Activated CD8-positive, alpha-beta T cell treated with anti-CD3 and anti-CD28 coated beads for 36 hours (primary cell): Measurements from ENCODE around the gene PAX7. TPM values are rescaled to one million over a fixed set of nuclear protein-coding genes. Genes with fewer than 3 reads are reported as not detected.

Experiments used
- ATAC-seq: fragments of 200-7000 bp; cut with Tn5 transposase; one replicate; pipeline ENCODE4 v1.10.0; 2021; ENCODE audit warnings: mild to moderate bottlenecking, moderate library complexity
- CTCF ChIA-PET: fragments of 350-600 bp; sonication (Branson Sonifier 250); formaldehyde crosslinking; loops from one replicate; lab custom pipeline; 2021; ENCODE audit warnings: antibody characterized with exemption; lab: Charles Lee
- POLR2A ChIA-PET: fragments of 350-600 bp; sonication (Branson Sonifier 250); formaldehyde crosslinking; loops from one replicate; lab custom pipeline; 2021; ENCODE audit warnings: antibody characterized with exemption; lab: Charles Lee
- DNase-seq: peaks from one replicate; pipeline ENCODE4 v3.0.0-alpha.2; 2020
- H3K27ac Mint-ChIP-seq: one replicate; pipeline ENCODE4 v1.8.0; 2021; ENCODE audit warnings: mild to moderate bottlenecking, mixed read lengths
- H3K27me3 Mint-ChIP-seq: one replicate; pipeline ENCODE4 v1.8.0; 2021; ENCODE audit warnings: mixed read lengths
- H3K36me3 Mint-ChIP-seq: one replicate; pipeline ENCODE4 v1.8.0; 2021; ENCODE audit warnings: low read depth, mixed read lengths
- H3K4me1 Mint-ChIP-seq: one replicate; pipeline ENCODE4 v1.8.0; 2021; ENCODE audit warnings: low read depth, mixed read lengths
- H3K4me3 Mint-ChIP-seq: one replicate; pipeline ENCODE4 v1.8.0; 2021; ENCODE audit warnings: mild to moderate bottlenecking, moderate library complexity, mixed read lengths
- H3K9me3 Mint-ChIP-seq: one replicate; pipeline ENCODE4 v1.8.0; 2021; ENCODE audit warnings: mixed read lengths
- CTCF ChIP-seq: fragments of 200-600 bp; IDR thresholded peaks from one replicate; pipeline ENCODE4 v1.8.0; 2022; ENCODE audit warnings: antibody characterized with exemption, mild to moderate bottlenecking
- intact Hi-C: fragments of 100-400 bp; cut with micrococcal nuclease; formaldehyde crosslinking; loops from one replicate; pipeline ENCODE4 v1.10.0; 2022
- total RNA-seq, 2 experiments: library from RNA; stranded (reverse); gene quantifications; one replicate each; pipeline ENCODE4 v1.2.3, GENCODE V29; 2021

The PAX7 gene
- total RNA-seq, 2 experiments from 2014 or later = not detected

- no peak overlapping the region for H3K27ac Mint-ChIP-seq
- DNase-seq = no peak
- H3K27me3 Mint-ChIP-seq = peaks cover 31% of the 10 kb centered on the region
- ChIA-PET CTCF (no interaction called here), POLR2A (no interaction called here)
- TF ChIP-seq CTCF = no peak
- H3K4me1 Mint-ChIP-seq = no peaks in the 10 kb centered on the region
- H3K9me3 Mint-ChIP-seq = no peaks in the 10 kb centered on the region
- ATAC-seq = no peak
- intact Hi-C loops = no loop called here
- H3K4me3 Mint-ChIP-seq = no peak overlapping the region
- no peaks in the 10 kb centered on the region for H3K36me3 Mint-ChIP-seq
Measured at GRCh38 chr1:18773753-18774152, 143.1 kb downstream of the PAX7 start.

DNA sequence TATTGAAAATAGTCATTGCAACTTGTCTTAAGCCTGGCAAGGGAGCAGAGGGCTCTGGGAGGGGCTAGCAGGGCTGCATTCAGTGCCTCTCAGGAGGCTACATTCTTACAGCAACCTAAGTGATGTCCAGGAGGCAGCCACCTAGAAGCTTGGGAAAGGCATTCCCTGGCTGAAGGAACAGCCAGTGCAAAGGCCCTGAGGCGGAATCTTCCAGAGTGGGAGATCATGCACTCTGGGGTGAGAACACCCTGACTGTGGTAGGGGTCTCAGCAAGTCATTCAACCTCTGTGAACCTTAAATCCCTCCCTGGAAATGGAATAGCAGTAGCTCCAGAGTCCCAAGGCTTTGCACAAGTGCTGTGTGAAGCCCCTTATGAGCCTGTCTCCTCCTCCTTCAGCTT, 144.7 kb downstream of the PAX7 start:
- H3K36me3 Mint-ChIP-seq = no peaks in the 10 kb centered on the region
- H3K4me3 Mint-ChIP-seq = no peak overlapping the region
- intact Hi-C loops = no loop called here
- no peak overlapping the region for H3K27ac Mint-ChIP-seq
- H3K4me1 Mint-ChIP-seq = no peaks in the 10 kb centered on the region
- DNase-seq (no peak), ATAC-seq (no peak)
- ChIA-PET CTCF (no interaction called here), POLR2A (no interaction called here)
- TF ChIP-seq CTCF = no peak
- H3K9me3 Mint-ChIP-seq = no peaks in the 10 kb centered on the region
- H3K27me3 Mint-ChIP-seq = peaks cover 29% of the 10 kb centered on the region

DNA sequence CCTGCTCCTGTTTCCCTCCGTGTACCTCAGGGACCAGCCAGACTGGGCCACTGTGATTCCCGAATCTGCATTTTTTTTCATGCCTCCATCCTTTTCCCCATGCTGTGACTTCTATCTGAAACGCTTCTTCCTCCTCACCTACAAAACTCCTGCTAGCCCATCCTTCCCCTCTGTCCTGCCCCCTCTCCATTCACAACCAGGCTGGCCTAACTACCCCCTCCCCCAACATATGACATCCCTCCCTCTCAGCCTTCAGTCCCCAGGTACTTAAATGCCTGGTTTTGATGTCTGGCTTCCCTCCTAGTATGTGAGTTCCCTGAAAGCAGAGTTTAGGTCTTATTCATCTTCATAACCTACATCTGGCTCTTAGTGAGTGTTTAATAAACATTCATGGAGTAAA, 146.1 kb downstream of the PAX7 start:
- Mint-ChIP-seq H3K27ac (no peak overlapping the region), H3K4me1 (no peaks in the 10 kb centered on the region), H3K27me3 (peaks cover 21% of the 10 kb centered on the region), H3K9me3 (no peaks in the 10 kb centered on the region), H3K4me3 (no peak overlapping the region), H3K36me3 (no peaks in the 10 kb centered on the region)
- TF ChIP-seq CTCF = no peak
- CTCF ChIA-PET = no interaction called here
- no peak for DNase-seq
- intact Hi-C loops = no loop called here
- no peak for ATAC-seq
- POLR2A ChIA-PET = no interaction called here

GRCh38 chr1:18778437-18778836, 147.8 kb downstream of the PAX7 start:
- ATAC-seq = no peak
- Mint-ChIP-seq H3K4me1 (no peaks in the 10 kb centered on the region), H3K4me3 (no peak overlapping the region), H3K27ac (no peak overlapping the region), H3K36me3 (no peaks in the 10 kb centered on the region), H3K27me3 (peaks cover 20% of the 10 kb centered on the region), H3K9me3 (no peaks in the 10 kb centered on the region)
- CTCF ChIA-PET = no interaction called here
- intact Hi-C loops = no loop called here
- TF ChIP-seq CTCF = no peak
- no peak for DNase-seq
- POLR2A ChIA-PET = no interaction called here

- POLR2A ChIA-PET = no interaction called here
- no peak for TF ChIP-seq CTCF
- H3K4me3 Mint-ChIP-seq = no peak overlapping the region
- intact Hi-C loops = no loop called here
- H3K27me3 Mint-ChIP-seq = peaks cover 12% of the 10 kb centered on the region
- no peaks in the 10 kb centered on the region for H3K4me1 Mint-ChIP-seq
- H3K27ac Mint-ChIP-seq = no peak overlapping the region
- no peaks in the 10 kb centered on the region for H3K9me3 Mint-ChIP-seq
- no peak for ATAC-seq
- DNase-seq = no peak
- no peaks in the 10 kb centered on the region for H3K36me3 Mint-ChIP-seq
- CTCF ChIA-PET = interaction anchor here (0.7 kb wide), 1 partner anchor 184 kb away, joined by 3 read pairs; no protein-coding TSS in a partner anchor
Measured at GRCh38 chr1:18781031-18781430, 150.4 kb downstream of the PAX7 start.
